H1 (cell line): ENCODE data around the gene MAPKAP1. TPM values are rescaled to one million over a fixed set of nuclear protein-coding genes. Genes with fewer than 3 reads are reported as not detected.

Source experiments
- TAF7 ChIP-seq: optimal IDR thresholded peaks from 2 replicates; pipeline ENCODE3; 2011; ENCODE audit warnings: low read depth, mild to moderate bottlenecking, inconsistent platforms, low read length, moderate library complexity, borderline replicate concordance
- polyA plus RNA-seq, 7 experiments: library from polyadenylated mRNA; depleted of rRNA in 3 of 7; stranded (reverse) in 5 of 7; unstranded in 2 of 7; fragments of >200 nt in 5 of 7; fragments of 200-250 nt in 2 of 7; gene quantifications; 1 replicate in 5 of 7; 2 replicates in 1 of 7; 4 replicates in 1 of 7; pipeline versions ENCODE4 v1.2.1 to v1.2.3, GENCODE V29; 2011 to 2013; ENCODE audit warnings: missing spikeins in 2 of 7, mixed read lengths in 2 of 7
- total RNA-seq: library from RNA; stranded (reverse); fragmentation: NEBNext Ultra II Directional; extraction: Animal tissue kit (Norgen Biotek cat#: 25700); gene quantifications from 2 replicates; pipeline ENCODE4 v1.2.1, GENCODE V29; 2021
- TF ChIP-seq, protein P1 (sequence below): IDR thresholded peaks from 2 replicates; pipeline ENCODE4 v1.6.1; 2011; ENCODE audit warnings: low read depth, mild to moderate bottlenecking, low read length; ENCODE audit not compliant: insufficient read depth

MAPKAP1 gene
- total and polyA plus RNA-seq, 2 of the 8 experiments (the other 6 are each of a cell fraction or from before 2014, with no cell fraction given): 79.2 to 140 TPM

DNA sequence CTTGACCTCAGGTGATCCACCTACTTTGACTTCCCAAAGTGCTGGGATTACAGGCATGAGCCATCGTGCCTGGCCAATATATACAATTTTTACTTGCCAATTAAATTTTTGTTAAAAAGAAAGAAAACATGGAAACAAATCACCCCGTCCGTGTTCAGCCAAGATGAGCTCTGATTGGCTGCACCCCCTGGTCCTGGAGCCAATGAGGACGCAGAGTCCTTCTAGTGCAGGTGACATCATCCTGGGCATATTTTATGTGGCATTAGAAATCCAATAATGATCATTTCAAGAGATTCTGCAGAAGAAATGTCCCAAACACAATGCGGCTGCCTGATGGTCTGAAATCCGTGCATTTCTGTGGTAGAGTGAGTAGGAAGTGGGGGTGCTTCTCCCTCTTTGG is 285.8 kb downstream of the MAPKAP1 start (continued):
- TF ChIP-seq, protein P1, sequence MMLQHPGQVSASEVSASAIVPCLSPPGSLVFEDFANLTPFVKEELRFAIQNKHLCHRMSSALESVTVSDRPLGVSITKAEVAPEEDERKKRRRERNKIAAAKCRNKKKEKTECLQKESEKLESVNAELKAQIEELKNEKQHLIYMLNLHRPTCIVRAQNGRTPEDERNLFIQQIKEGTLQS: no peak
- no peak for TF ChIP-seq TAF7
